CD4-positive, alpha-beta memory T cell (primary cell): ENCODE results near the gene GRK4. TPM values are rescaled to one million over a fixed set of nuclear protein-coding genes. Genes with fewer than 3 reads are reported as not detected.

Experiments used
- CTCF ChIA-PET: fragments of 350-600 bp; sonication (Branson Sonifier 250); formaldehyde crosslinking; loops from one replicate; lab custom pipeline; 2021; ENCODE audit warnings: inconsistent platforms; ENCODE audit not compliant: partially characterized antibody; lab: Charles Lee
- POLR2A ChIA-PET: fragments of 350-600 bp; sonication (Branson Sonifier 250); formaldehyde crosslinking; loops from one replicate; lab custom pipeline; 2021; ENCODE audit not compliant: partially characterized antibody; lab: Charles Lee
- DNase-seq, 5 donors: peaks; one replicate each; pipeline versions ENCODE4 v3.0.0 to v3.0.0-alpha.2; 2020 to 2022; ENCODE audit warnings: mixed read lengths in 1 of 5
- H3K27ac ChIP-seq: one replicate; pipeline ENCODE4 v1.7.0; 2013; ENCODE audit warnings: low read depth, low read length
- H3K27me3 ChIP-seq: 2 replicates; pipeline ENCODE4 v1.7.0; 2013; ENCODE audit warnings: mild to moderate bottlenecking, low read length, moderate library complexity; ENCODE audit not compliant: insufficient read depth
- H3K36me3 ChIP-seq: 2 replicates; pipeline ENCODE4 v1.7.0; 2013; ENCODE audit warnings: mild to moderate bottlenecking, low read length, moderate library complexity; ENCODE audit not compliant: insufficient read depth
- H3K4me1 ChIP-seq: 2 replicates; pipeline ENCODE4 v1.7.0; 2013; ENCODE audit warnings: mild to moderate bottlenecking, low read length, moderate library complexity; ENCODE audit not compliant: insufficient read depth
- H3K4me3 ChIP-seq, 2 donors: one replicate each; pipeline ENCODE4 v1.7.0; 2013; ENCODE audit warnings: low read length in 2 of 2, mild to moderate bottlenecking in 1 of 2
- H3K9me3 ChIP-seq, 2 donors: one replicate each; pipeline ENCODE4 v1.7.0; 2013; ENCODE audit warnings: low read length in 2 of 2, control low read depth in 1 of 2; ENCODE audit not compliant: control insufficient read depth in 1 of 2
- H3K27ac Mint-ChIP-seq, 7 donors: one replicate each; pipeline ENCODE4 v1.8.0; 2020 to 2021; ENCODE audit warnings: mixed read lengths in 7 of 7, mild to moderate bottlenecking in 6 of 7, inconsistent platforms in 3 of 7, moderate library complexity in 3 of 7
- H3K27me3 Mint-ChIP-seq, 2 donors: one replicate each; pipeline ENCODE4 v1.8.0; 2020 to 2021; ENCODE audit warnings: mixed read lengths in 2 of 2
- H3K36me3 Mint-ChIP-seq, 2 donors: one replicate each; pipeline ENCODE4 v1.8.0; 2020 to 2021; ENCODE audit warnings: mixed read lengths in 2 of 2, inconsistent platforms in 1 of 2, mild to moderate bottlenecking in 1 of 2
- H3K4me1 Mint-ChIP-seq, 4 donors: one replicate each; pipeline ENCODE4 v1.8.0; 2020 to 2021; ENCODE audit warnings: mixed read lengths in 4 of 4, mild to moderate bottlenecking in 1 of 4
- H3K4me3 Mint-ChIP-seq, 8 donors: one replicate each; pipeline ENCODE4 v1.8.0; 2020 to 2021; ENCODE audit warnings: mixed read lengths in 8 of 8, mild to moderate bottlenecking in 7 of 8, moderate library complexity in 6 of 8, inconsistent platforms in 3 of 8
- H3K9me3 Mint-ChIP-seq, 8 donors: one replicate each; pipeline ENCODE4 v1.8.0; 2020 to 2021; ENCODE audit warnings: mixed read lengths in 8 of 8, mild to moderate bottlenecking in 5 of 8, inconsistent platforms in 3 of 8, moderate library complexity in 1 of 8
- intact Hi-C: fragments of 100-400 bp; cut with micrococcal nuclease; formaldehyde crosslinking; loops from one replicate; pipeline ENCODE4 v1.15.1; 2023
- polyA plus RNA-seq, 2 donors: library from polyadenylated mRNA; unstranded; fragments of 300-500 nt; fragmentation: Illumina TruSeq; gene quantifications; one replicate each; pipeline ENCODE4 v1.2.3, GENCODE V29; 2021
- total RNA-seq, 2 experiments: library from RNA; stranded (reverse); gene quantifications; one replicate each; pipeline ENCODE4 v1.2.3, GENCODE V29; 2021

GRK4 gene
- total and polyA plus RNA-seq, 4 experiments from 2014 or later: 0.55 to 3.2 (median 2.3) TPM

DNA sequence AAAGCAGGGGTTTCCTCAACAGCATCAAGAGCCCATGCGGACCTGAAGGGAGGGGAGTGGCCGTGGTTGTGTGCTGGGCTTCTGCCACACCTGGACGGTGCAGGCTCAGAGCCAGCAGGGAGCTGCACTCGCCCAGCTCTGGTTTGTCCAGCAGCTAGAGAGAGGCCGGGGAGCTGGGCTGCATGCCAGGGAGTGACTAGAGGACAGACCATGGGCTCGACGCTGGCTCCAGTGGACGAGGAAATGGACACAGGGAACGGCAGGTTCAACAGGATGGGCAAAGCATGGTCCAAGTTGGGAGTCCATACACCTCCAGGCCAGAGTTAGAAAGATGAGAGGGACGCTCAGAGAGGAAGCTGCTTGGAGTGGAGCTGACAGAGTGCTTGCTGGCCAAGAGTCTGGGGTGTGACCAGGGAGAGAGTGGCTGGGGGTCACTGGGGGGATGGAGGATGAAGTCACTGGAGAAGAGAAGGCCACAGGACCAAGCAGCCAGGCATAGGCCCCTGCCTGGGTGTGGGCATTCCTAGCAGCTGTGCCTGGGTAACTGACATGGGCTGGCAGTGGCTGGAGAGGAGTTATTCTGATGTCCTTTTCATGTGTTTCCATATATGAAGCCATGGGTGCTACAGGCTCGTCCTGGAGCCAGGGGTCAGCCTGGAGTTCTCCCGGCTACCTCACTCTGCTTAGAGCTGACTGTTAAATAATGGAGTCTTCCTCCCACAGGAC, 68.1 kb downstream of the GRK4 start:
- ChIA-PET POLR2A (no interaction called here), CTCF (no interaction called here)
- no peaks in the 10 kb centered on the region for H3K36me3 Mint-ChIP-seq
- no peak for DNase-seq
- Histone ChIP-seq H3K36me3 (no peaks in the 10 kb centered on the region), H3K27ac (no peak overlapping the region), H3K27me3 (no peaks in the 10 kb centered on the region), H3K9me3 (no peaks in the 10 kb centered on the region), H3K4me3 (no peak overlapping the region), H3K4me1 (no peaks in the 10 kb centered on the region)
- intact Hi-C loops: no loop called here
- H3K4me3 Mint-ChIP-seq: no peak overlapping the region
- H3K27me3 Mint-ChIP-seq: peaks cover 1 to 2% of the 10 kb centered on the region in 2 donors
- no peak overlapping the region for H3K27ac Mint-ChIP-seq
- no peaks in the 10 kb centered on the region for H3K4me1 Mint-ChIP-seq
- H3K9me3 Mint-ChIP-seq: no peaks in the 10 kb centered on the region

DNA sequence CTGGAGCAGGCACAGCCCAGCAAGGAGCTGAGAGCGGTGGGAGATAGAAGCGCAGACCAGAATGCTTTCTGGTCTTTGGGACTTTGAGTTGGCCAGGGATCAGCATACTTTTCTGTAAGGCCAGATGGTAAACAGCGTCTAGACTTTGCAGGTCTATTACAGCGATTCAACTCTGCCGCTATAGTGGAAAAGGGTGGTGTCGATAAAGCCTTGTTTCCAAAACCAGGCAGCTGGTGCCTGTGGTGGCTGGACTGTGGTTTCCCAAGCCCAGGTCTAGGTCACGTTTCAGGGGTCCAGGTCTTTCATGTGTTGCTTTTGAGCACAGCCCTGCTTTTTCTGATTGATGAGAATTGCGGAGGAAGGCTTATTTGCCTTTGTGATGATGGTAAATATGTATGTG, 70.9 kb downstream of the GRK4 start:
- H3K27ac ChIP-seq: no peak overlapping the region
- H3K27ac Mint-ChIP-seq: no peak overlapping the region
- intact Hi-C loops: no loop called here
- H3K27me3 Mint-ChIP-seq: peaks cover 1 to 5% of the 10 kb centered on the region in 2 donors
- no peaks in the 10 kb centered on the region for H3K9me3 ChIP-seq
- H3K4me1 ChIP-seq: peaks cover 19% of the 10 kb centered on the region
- no peaks in the 10 kb centered on the region for H3K27me3 ChIP-seq
- no peaks in the 10 kb centered on the region for H3K36me3 Mint-ChIP-seq
- H3K4me3 ChIP-seq: no peak overlapping the region
- no peaks in the 10 kb centered on the region for H3K36me3 ChIP-seq
- ChIA-PET CTCF (interaction anchor here (0.5 kb wide), 1 partner anchor 505 kb away, joined by 3 read pairs; no protein-coding TSS in a partner anchor), POLR2A (no interaction called here)
- DNase-seq: no peak
- no peak overlapping the region for H3K4me3 Mint-ChIP-seq
- H3K4me1 Mint-ChIP-seq: peaks cover 11 to 21% (median 17%) of the 10 kb centered on the region in 4 donors
- no peaks in the 10 kb centered on the region for H3K9me3 Mint-ChIP-seq

DNA sequence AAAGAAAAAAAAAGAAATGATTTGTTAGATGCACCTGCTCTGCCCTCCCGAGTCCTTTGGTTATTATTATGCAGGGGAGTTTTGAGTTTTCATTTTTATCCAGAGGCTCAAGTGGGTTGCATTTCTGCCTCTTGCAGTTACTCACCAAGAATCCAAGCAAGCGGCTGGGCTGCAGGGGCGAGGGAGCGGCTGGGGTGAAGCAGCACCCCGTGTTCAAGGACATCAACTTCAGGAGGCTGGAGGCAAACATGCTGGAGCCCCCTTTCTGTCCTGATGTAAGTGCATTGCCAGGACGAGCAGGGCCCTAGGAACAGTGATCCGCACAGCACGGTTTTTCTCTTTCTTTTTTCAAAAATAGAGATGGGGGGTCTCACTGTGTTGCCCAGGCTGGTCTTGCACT, 71.9 kb downstream of the GRK4 start:
- no peak overlapping the region for H3K27ac ChIP-seq
- POLR2A ChIA-PET: no interaction called here
- H3K36me3 ChIP-seq: no peaks in the 10 kb centered on the region
- H3K4me3 ChIP-seq: no peak overlapping the region
- CTCF ChIA-PET: interaction anchor here (1.1 kb wide), 1 partner anchor 272 kb away, joined by 3 read pairs; no protein-coding TSS in a partner anchor
- Mint-ChIP-seq H3K4me3 (no peak overlapping the region), H3K27ac (no peak overlapping the region), H3K27me3 (peaks cover 1 to 5% of the 10 kb centered on the region in 2 donors), H3K4me1 (peaks cover 11 to 25% (median 17%) of the 10 kb centered on the region in 4 donors), H3K9me3 (no peaks in the 10 kb centered on the region), H3K36me3 (no peaks in the 10 kb centered on the region)
- no peaks in the 10 kb centered on the region for H3K9me3 ChIP-seq
- H3K27me3 ChIP-seq: no peaks in the 10 kb centered on the region
- intact Hi-C loops: no loop called here
- DNase-seq: no peak
- peaks cover 19% of the 10 kb centered on the region for H3K4me1 ChIP-seq

- Histone ChIP-seq H3K36me3 (no peaks in the 10 kb centered on the region), H3K27ac (no peak overlapping the region), H3K4me3 (no peak overlapping the region), H3K4me1 (peaks cover 20% of the 10 kb centered on the region), H3K9me3 (no peaks in the 10 kb centered on the region), H3K27me3 (no peaks in the 10 kb centered on the region)
- ChIA-PET POLR2A (no interaction called here), CTCF (interaction anchor here (1.1 to 2.3 kb wide), 2 partner anchors 10 to 272 kb away, joined by 3 to 8 read pairs; no protein-coding TSS in a partner anchor)
- Mint-ChIP-seq H3K4me1 (peaks cover 11 to 25% (median 17%) of the 10 kb centered on the region in 4 donors), H3K4me3 (no peak overlapping the region), H3K27ac (no peak overlapping the region), H3K9me3 (no peaks in the 10 kb centered on the region), H3K36me3 (no peaks in the 10 kb centered on the region), H3K27me3 (peaks cover 1 to 5% of the 10 kb centered on the region in 2 donors)
- intact Hi-C loops: no loop called here
- DNase-seq: no peak
Measured at GRCh38 chr4:3035674-3036073, 72.3 kb downstream of the GRK4 start.

GRCh38 chr4:3036131-3036952, 73.0 kb downstream of the GRK4 start:
- Mint-ChIP-seq H3K9me3 (no peaks in the 10 kb centered on the region), H3K27me3 (peaks cover 1 to 4% of the 10 kb centered on the region in 2 donors), H3K4me1 (peaks cover 15 to 29% (median 19%) of the 10 kb centered on the region in 4 donors), H3K27ac (peak overlapping the region in 1 of 7 donors; percentile 62), H3K4me3 (peak overlapping the region in 2 of 8 donors; percentile 33 to 64), H3K36me3 (no peaks in the 10 kb centered on the region)
- H3K9me3 ChIP-seq: no peaks in the 10 kb centered on the region
- H3K4me1 ChIP-seq: peaks cover 26% of the 10 kb centered on the region
- intact Hi-C loops: no loop called here
- H3K4me3 ChIP-seq: no peak overlapping the region
- no peaks in the 10 kb centered on the region for H3K27me3 ChIP-seq
- no peak for DNase-seq
- ChIA-PET POLR2A (no interaction called here), CTCF (interaction anchor here (0.9 to 2.3 kb wide), 4 partner anchors 9 to 273 kb away, joined by 3 to 11 read pairs (median 6); no protein-coding TSS in a partner anchor)
- no peaks in the 10 kb centered on the region for H3K36me3 ChIP-seq
- no peak overlapping the region for H3K27ac ChIP-seq

- no peak for DNase-seq
- ChIA-PET POLR2A (interaction anchor here (0.8 to 1.2 kb wide), 3 partner anchors 74 to 274 kb away, joined by 3 to 5 read pairs (median 4); partner anchors contain the start of genes GRK4 and NOP14), CTCF (interaction anchor here (0.7 to 2.3 kb wide), 9 partner anchors 7 to 275 kb away, joined by 3 to 11 read pairs (median 5); partner anchors contain the start of genes GRK4 and NOP14)
- no peaks in the 10 kb centered on the region for H3K36me3 ChIP-seq
- H3K4me1 ChIP-seq: peaks cover 34% of the 10 kb centered on the region
- H3K27ac ChIP-seq: no peak overlapping the region
- H3K27ac Mint-ChIP-seq: peak overlapping the region in 5 of 7 donors; percentile 5 to 74 (median 47)
- peak overlapping the region; percentile 63 to 86 (median 72) for H3K4me3 Mint-ChIP-seq
- H3K9me3 ChIP-seq: no peaks in the 10 kb centered on the region
- peaks cover 1 to 4% of the 10 kb centered on the region in 2 donors for H3K27me3 Mint-ChIP-seq
- peak overlapping the region in 1 of 2 donors; percentile 10 for H3K4me3 ChIP-seq
- H3K27me3 ChIP-seq: no peaks in the 10 kb centered on the region
- H3K36me3 Mint-ChIP-seq: peaks cover 0 to 4% of the 10 kb centered on the region in 2 donors
- peaks cover 15 to 44% (median 31%) of the 10 kb centered on the region in 4 donors for H3K4me1 Mint-ChIP-seq
- H3K9me3 Mint-ChIP-seq: no peaks in the 10 kb centered on the region
- intact Hi-C loops: loop anchor here (1.0 kb wide), 2 partner anchors 60 to 274 kb away; no protein-coding TSS in a partner anchor
Measured at GRCh38 chr4:3037957-3038461, 74.6 kb downstream of the GRK4 start.
